HepG2 (cell line): Measurements from ENCODE around the gene MGAT4D. TPM values are rescaled to one million over a fixed set of nuclear protein-coding genes. Genes with fewer than 3 reads are reported as not detected.

Source experiments
- ATAC-seq: fragments of 200-7000 bp; cut with Tn5 transposase; 3 replicates; pipeline ENCODE4 v1.9.1; 2020; ENCODE audit warnings: mild to moderate bottlenecking, moderate library complexity
- BruUV-seq: library from RNA; stranded (reverse); fragments of 400-500 nt; replicated peaks from 2 replicates; lab custom pipeline; 2021; lab: Mats Ljungman, UMichigan
- CTCF ChIA-PET: fragments of 300-600 bp; formaldehyde crosslinking; extraction: SDS; loops from one replicate; lab custom pipeline; 2021; ENCODE audit warnings: low total read pairs, inconsistent platforms, low intra/inter-chr PET ratio; lab: Yijun Ruan, JAX
- POLR2A ChIA-PET: fragments of 350-600 bp; sonication (Branson Sonifier 250); formaldehyde crosslinking; loops from one replicate; lab custom pipeline; 2020; ENCODE audit warnings: antibody characterized with exemption, inconsistent platforms; lab: Yijun Ruan, JAX
- DNase-seq: peaks from one replicate; pipeline ENCODE4 v3.0.0-alpha.2; 2015; ENCODE audit warnings: low spot score
- FAIRE-seq: peaks from 3 replicates; lab custom pipeline; 2011; peaks lifted over from hg19 to GRCh38; lab: Jason Lieb, UNC
- H2AFZ ChIP-seq: one replicate; pipeline ENCODE4 v1.6.1; 2011; ENCODE audit warnings: low read length, inconsistent platforms
- H3K27ac ChIP-seq: fragments of 300-600 bp; 3 replicates; pipeline ENCODE4 v1.8.0; 2011; ENCODE audit warnings: mixed run types, mild to moderate bottlenecking, mixed read lengths, low read length, inconsistent platforms; ENCODE audit not compliant: insufficient read depth; ENCODE audit errors: extremely low read length
- H3K27me3 ChIP-seq, 2 experiments: fragments of 200-600 bp in 1 of 2; 2 replicates in 1 of 2; 3 replicates in 1 of 2; pipeline versions ENCODE4 v1.6.0 to v1.8.0; 2011; ENCODE audit warnings: low read length in 2 of 2, mild to moderate bottlenecking in 2 of 2, moderate library complexity in 2 of 2, inconsistent platforms in 1 of 2; ENCODE audit not compliant: insufficient read depth in 2 of 2, control insufficient read depth in 1 of 2
- H3K36me3 ChIP-seq, 2 experiments: fragments of 200-600 bp in 1 of 2; replicated peaks in 1 of 2; 2 replicates in 1 of 2; 3 replicates in 1 of 2; pipeline versions ENCODE4 v1.5.1 to v1.8.0; 2011; ENCODE audit warnings: low read length in 2 of 2, inconsistent platforms in 1 of 2; ENCODE audit not compliant: insufficient read depth in 2 of 2, control insufficient read depth in 1 of 2
- H3K4me1 ChIP-seq: 2 replicates; pipeline ENCODE4 v1.5.1; 2012; ENCODE audit warnings: low read length, inconsistent platforms; ENCODE audit not compliant: insufficient read depth
- H3K4me2 ChIP-seq: 2 replicates; pipeline ENCODE4 v1.6.0; 2011; ENCODE audit warnings: low read depth, low read length, inconsistent platforms
- H3K4me3 ChIP-seq, 3 experiments: fragments of 200-600 bp in 1 of 3; sonication (generic), shearing (Covaris generic) in 1 of 3; replicated peaks in 1 of 3; 2 replicates each; pipeline ENCODE4 v1.5.1; 2011 to 2016; ENCODE audit warnings: low read length in 3 of 3, inconsistent platforms in 2 of 3, low read depth in 2 of 3, mild to moderate bottlenecking in 2 of 3, control low read depth in 1 of 3, mixed read lengths in 1 of 3; ENCODE audit not compliant: insufficient read depth in 1 of 3
- H3K79me2 ChIP-seq: one replicate; pipeline ENCODE4 v1.6.1; 2011; ENCODE audit warnings: low read length, inconsistent platforms; ENCODE audit not compliant: insufficient read depth
- H3K9ac ChIP-seq: 2 replicates; pipeline ENCODE4 v1.6.0; 2011; ENCODE audit warnings: mild to moderate bottlenecking, low read depth, low read length, inconsistent platforms; ENCODE audit not compliant: insufficient read depth
- H3K9me3 ChIP-seq: 2 replicates; pipeline ENCODE4 v1.5.1; 2012; ENCODE audit warnings: mild to moderate bottlenecking, low read length
- H4K20me1 ChIP-seq: 2 replicates; pipeline ENCODE4 v1.6.0; 2011; ENCODE audit warnings: inconsistent platforms, mild to moderate bottlenecking, low read length, moderate library complexity; ENCODE audit not compliant: insufficient read depth
- ARID3A ChIP-seq: IDR thresholded peaks from 2 replicates; pipeline ENCODE4 v1.6.1; 2012; ENCODE audit warnings: low read depth, low read length, improper control_type of control experiment
- E2F1 ChIP-seq: sonication (generic); formaldehyde crosslinking; IDR thresholded peaks from 2 replicates; pipeline ENCODE4 v1.5.0; 2020; ENCODE audit warnings: missing genetic modification reagents
- GMEB1 ChIP-seq: sonication (generic); formaldehyde crosslinking; IDR thresholded peaks from 2 replicates; pipeline ENCODE4 v1.5.1; 2020; ENCODE audit warnings: missing genetic modification reagents, mild to moderate bottlenecking, borderline replicate concordance
- GRHL1 ChIP-seq: sonication (generic); formaldehyde crosslinking; conservative IDR thresholded peaks from 2 replicates; pipeline ENCODE4 v1.8.0; 2022; ENCODE audit warnings: missing genetic modification reagents
- HMG20B ChIP-seq: conservative IDR thresholded peaks from 2 replicates; pipeline ENCODE4 v1.6.1; 2016; ENCODE audit warnings: missing genetic modification reagents, missing compliant biosample characterization
- JDP2 ChIP-seq: sonication (generic); formaldehyde crosslinking; IDR thresholded peaks from 2 replicates; pipeline ENCODE4 v1.8.1; 2022; ENCODE audit warnings: missing genetic modification reagents, borderline replicate concordance
- NR3C1 ChIP-seq: sonication (generic); formaldehyde crosslinking; IDR thresholded peaks from 2 replicates; pipeline ENCODE4 v1.4.0; 2020; ENCODE audit warnings: missing genetic modification reagents
- SP5 ChIP-seq: IDR thresholded peaks from 2 replicates; pipeline ENCODE4 v1.6.1; 2016; ENCODE audit warnings: low read depth, borderline replicate concordance
- ZBTB37 ChIP-seq: sonication (generic); formaldehyde crosslinking; IDR thresholded peaks from 2 replicates; pipeline ENCODE4 v1.4.0; 2020; ENCODE audit warnings: mild to moderate bottlenecking, missing genetic modification reagents
- ZBTB38 ChIP-seq: sonication (generic); formaldehyde crosslinking; IDR thresholded peaks from 2 replicates; pipeline ENCODE4 v1.5.1; 2020; ENCODE audit warnings: mild to moderate bottlenecking, missing genetic modification reagents
- ZFP36L1 ChIP-seq: sonication (generic); formaldehyde crosslinking; IDR thresholded peaks from 2 replicates; pipeline ENCODE4 v1.8.0; 2022; ENCODE audit warnings: mild to moderate bottlenecking, missing genetic modification reagents, moderate library complexity
- ZMAT3 ChIP-seq: sonication (generic); formaldehyde crosslinking; conservative IDR thresholded peaks from 2 replicates; pipeline ENCODE4 v1.7.0; 2021; ENCODE audit warnings: missing genetic modification reagents
- ZNF263 ChIP-seq: sonication (generic); formaldehyde crosslinking; IDR thresholded peaks from 2 replicates; pipeline ENCODE4 v1.4.0; 2020; ENCODE audit warnings: missing genetic modification reagents
- ZNF354B ChIP-seq: sonication (generic); formaldehyde crosslinking; IDR thresholded peaks from 2 replicates; pipeline ENCODE4 v1.8.0; 2022; ENCODE audit warnings: mild to moderate bottlenecking, missing genetic modification reagents
- ZNF816 ChIP-seq: sonication (generic); formaldehyde crosslinking; IDR thresholded peaks from 2 replicates; pipeline ENCODE4 v1.8.0; 2022; ENCODE audit warnings: missing genetic modification reagents, mild to moderate bottlenecking, borderline replicate concordance
- WGBS: methylation state at CpG from one replicate; pipeline ENCODE4 v1.1.6; 2017; ENCODE audit warnings: low lambda C conversion rate; 5-methylcytosine and 5-hydroxymethylcytosine counted together
- in situ Hi-C: cut with HindIII; loops from 2 replicates; pipeline ENCODE4 v1.10.0; 2017; ENCODE audit warnings: low pct_unique_long_range_greater_than_20kb; ENCODE audit not compliant: extremely low pct_ligation_motif_present
- intact Hi-C: fragments of 100-400 bp; cut with micrococcal nuclease; formaldehyde crosslinking; loops from one replicate; pipeline ENCODE4 v1.10.0; 2022; ENCODE audit not compliant: unreplicated experiment
- polyA plus RNA-seq, 8 experiments: library from polyadenylated mRNA; depleted of rRNA in 3 of 8; stranded (reverse) in 7 of 8; unstranded in 1 of 8; fragments of >200 nt; fragmentation: Illumina TruSeq in 4 of 8; extraction: Trizol in 4 of 8; gene quantifications; 2 replicates each; pipeline versions ENCODE4 v1.2.1 to v1.2.3, GENCODE V29; 2011 to 2016; ENCODE audit warnings: low read depth in 4 of 8, missing spikeins in 1 of 8, mixed read lengths in 1 of 8; ENCODE audit not compliant: insufficient read depth in 1 of 8
- total RNA-seq, 5 experiments: library from RNA; depleted of rRNA; stranded (reverse); fragments of >200 nt; fragmentation: Illumina TruSeq; extraction: Trizol; gene quantifications; 2 replicates each; pipeline ENCODE4 v1.2.3, GENCODE V29; 2016; ENCODE audit warnings: low read depth in 1 of 5

MGAT4D gene
- total and polyA plus RNA-seq, 2 of the 13 experiments (the other 11 are each of a cell fraction or from before 2014, with no cell fraction given), result not detected

- Histone ChIP-seq H2AFZ (no peak overlapping the region), H3K27ac (no peak overlapping the region), H3K4me3 (no peak overlapping the region), H3K4me1 (no peaks in the 10 kb centered on the region), H4K20me1 (no peaks in the 10 kb centered on the region), H3K4me2 (no peak overlapping the region), H3K36me3 (no peaks in the 10 kb centered on the region), H3K79me2 (no peaks in the 10 kb centered on the region), H3K9me3 (no peaks in the 10 kb centered on the region), H3K9ac (no peak overlapping the region), H3K27me3 (0 out of 5 replicates have a peak, but pooled peaks cover 0 to 2% of the 10 kb centered on the region in 2 experiments)
- ChIA-PET POLR2A (no interaction called here), CTCF (no interaction called here)
- TF ChIP-seq ZNF354B (CRISPR knock-in tag) (no peak), ZFP36L1 (CRISPR knock-in tag) (no peak), E2F1 (CRISPR knock-in tag) (no peak), ARID3A (no peak), ZBTB37 (CRISPR knock-in tag) (no peak), ZNF816 (CRISPR knock-in tag) (no peak), SP5 (CRISPR knock-in tag) (no peak), NR3C1 (no peak), GMEB1 (CRISPR knock-in tag) (no peak), GRHL1 (CRISPR knock-in tag) (no peak), JDP2 (CRISPR knock-in tag) (no peak), HMG20B (CRISPR knock-in tag) (no peak), ZNF263 (CRISPR knock-in tag) (no peak), ZBTB38 (CRISPR knock-in tag) (no peak), ZMAT3 (CRISPR knock-in tag) (no peak)
- BruUV-seq, result no TSS peak
- 1% methylated on average over 2 of the region's 2 CpGs for WGBS
- ATAC-seq (no peak), DNase-seq (no peak), FAIRE-seq (no peak)
- in situ Hi-C loops (no loop called here), intact Hi-C loops (loop anchor here (10.0 kb wide), 1 partner anchor 986 kb away; no protein-coding TSS in a partner anchor)
Measured at GRCh38 chr4:140448830-140449229, 49.3 kb downstream of the MGAT4D start.
